SK-N-SH treated with all-trans-retinoic acid at 6 μM for 48 hours (cell line): Measurements from ENCODE around the gene ARL1.

Experiments used
- CREB5 ChIP-seq: fragments of 250-450 bp; sonication (Bioruptor Pico); IDR thresholded peaks from 2 replicates; pipeline ENCODE4 v1.5.1; 2020; ENCODE audit warnings: low read depth, mild to moderate bottlenecking, moderate library complexity
- RARB ChIP-seq: fragments of 250-450 bp; sonication (Bioruptor Pico); IDR thresholded peaks from 2 replicates; pipeline ENCODE4 v1.8.0; 2021; ENCODE audit warnings: mild to moderate bottlenecking, moderate library complexity
- TSHZ2 ChIP-seq: fragments of 250-450 bp; sonication (Bioruptor Pico); IDR thresholded peaks from 2 replicates; pipeline ENCODE4 v1.5.0; 2020; ENCODE audit warnings: mild to moderate bottlenecking, moderate library complexity
- ZNF565 ChIP-seq: fragments of 450-650 bp; formaldehyde crosslinking; conservative IDR thresholded peaks from 2 replicates; pipeline ENCODE4 v1.5.0; 2020; ENCODE audit warnings: low read depth, mild to moderate bottlenecking, moderate library complexity

GRCh38 chr12:101436136-101436535 lies 28.6 kb upstream of the ARL1 start:
- no peak for TF ChIP-seq ZNF565 (CRISPR knock-in tag)
- no peak for TF ChIP-seq CREB5 (CRISPR knock-in tag)
- TF ChIP-seq TSHZ2: no peak
- no peak for TF ChIP-seq RARB (CRISPR knock-in tag)
